HepG2 (cell line): Measurements from ENCODE around the gene KIF1C. TPM values are rescaled to one million over a fixed set of nuclear protein-coding genes. Genes with fewer than 3 reads are reported as not detected.
A peak's percentile ranks its signal among the peaks of the same experiment; 100 is the strongest.

Experiments
- CREM ChIP-seq, 2 experiments: sonication (generic) in 1 of 2; formaldehyde crosslinking in 1 of 2; IDR thresholded peaks; 2 replicates each; pipeline versions ENCODE4 v1.4.0 to v1.6.1; 2016 to 2020; ENCODE audit warnings: antibody characterized with exemption in 1 of 2, mild to moderate bottlenecking in 1 of 2, missing genetic modification reagents in 1 of 2
- GABPB1 ChIP-seq: IDR thresholded peaks from 2 replicates; pipeline ENCODE4 v1.6.1; 2016; ENCODE audit warnings: mild to moderate bottlenecking, missing genetic modification reagents, moderate library complexity, missing compliant biosample characterization
- KMT2A ChIP-seq: sonication (generic); formaldehyde crosslinking; IDR thresholded peaks from 2 replicates; pipeline ENCODE4 v1.4.0; 2020; ENCODE audit warnings: missing genetic modification reagents
- MEIS2 ChIP-seq: sonication (generic); formaldehyde crosslinking; IDR thresholded peaks from 2 replicates; pipeline ENCODE4 v1.9.0; 2021; ENCODE audit warnings: mild to moderate bottlenecking, missing genetic modification reagents
- RBFOX2 ChIP-seq: fragments of 200-400 bp; formaldehyde crosslinking; IDR thresholded peaks from 2 replicates; pipeline ENCODE4 v1.6.1; 2017; ENCODE audit warnings: low read depth, mild to moderate bottlenecking, low read length
- TBP ChIP-seq: sonication (generic); formaldehyde crosslinking; IDR thresholded peaks from 2 replicates; pipeline ENCODE4 v1.5.0; 2020; ENCODE audit warnings: missing genetic modification reagents
- YY1 ChIP-seq: IDR thresholded peaks from 2 replicates; pipeline ENCODE4 v1.6.1; 2011; ENCODE audit warnings: low read length, low read depth, moderate library complexity, mild to moderate bottlenecking; ENCODE audit not compliant: insufficient read depth, insufficient replicate concordance
- ZNF589 ChIP-seq: sonication (generic); formaldehyde crosslinking; conservative IDR thresholded peaks from 2 replicates; pipeline ENCODE4 v1.8.0; 2022; ENCODE audit warnings: mild to moderate bottlenecking, moderate library complexity, missing genetic modification reagents
- polyA plus RNA-seq, 8 experiments: library from polyadenylated mRNA; depleted of rRNA in 3 of 8; stranded (reverse) in 7 of 8; unstranded in 1 of 8; fragments of >200 nt; fragmentation: Illumina TruSeq in 4 of 8; extraction: Trizol in 4 of 8; gene quantifications; 2 replicates each; pipeline versions ENCODE4 v1.2.1 to v1.2.3, GENCODE V29; 2011 to 2016; ENCODE audit warnings: low read depth in 4 of 8, missing spikeins in 1 of 8, mixed read lengths in 1 of 8; ENCODE audit not compliant: insufficient read depth in 1 of 8
- total RNA-seq, 5 experiments: library from RNA; depleted of rRNA; stranded (reverse); fragments of >200 nt; fragmentation: Illumina TruSeq; extraction: Trizol; gene quantifications; 2 replicates each; pipeline ENCODE4 v1.2.3, GENCODE V29; 2016; ENCODE audit warnings: low read depth in 1 of 5
- TF ChIP-seq, protein P1 (sequence below): sonication (generic); formaldehyde crosslinking; IDR thresholded peaks from 2 replicates; pipeline ENCODE4 v1.5.1; 2020; ENCODE audit warnings: missing genetic modification reagents, mild to moderate bottlenecking, borderline replicate concordance
- TF ChIP-seq, protein P2 (sequence below): sonication (generic); formaldehyde crosslinking; IDR thresholded peaks from 2 replicates; pipeline ENCODE4 v1.5.0; 2020; ENCODE audit warnings: missing genetic modification reagents, mild to moderate bottlenecking, borderline replicate concordance

The KIF1C gene
- total and polyA plus RNA-seq, 2 of the 13 experiments (the other 11 are each of a cell fraction or from before 2014, with no cell fraction given) = 70.0 to 104 TPM

DNA sequence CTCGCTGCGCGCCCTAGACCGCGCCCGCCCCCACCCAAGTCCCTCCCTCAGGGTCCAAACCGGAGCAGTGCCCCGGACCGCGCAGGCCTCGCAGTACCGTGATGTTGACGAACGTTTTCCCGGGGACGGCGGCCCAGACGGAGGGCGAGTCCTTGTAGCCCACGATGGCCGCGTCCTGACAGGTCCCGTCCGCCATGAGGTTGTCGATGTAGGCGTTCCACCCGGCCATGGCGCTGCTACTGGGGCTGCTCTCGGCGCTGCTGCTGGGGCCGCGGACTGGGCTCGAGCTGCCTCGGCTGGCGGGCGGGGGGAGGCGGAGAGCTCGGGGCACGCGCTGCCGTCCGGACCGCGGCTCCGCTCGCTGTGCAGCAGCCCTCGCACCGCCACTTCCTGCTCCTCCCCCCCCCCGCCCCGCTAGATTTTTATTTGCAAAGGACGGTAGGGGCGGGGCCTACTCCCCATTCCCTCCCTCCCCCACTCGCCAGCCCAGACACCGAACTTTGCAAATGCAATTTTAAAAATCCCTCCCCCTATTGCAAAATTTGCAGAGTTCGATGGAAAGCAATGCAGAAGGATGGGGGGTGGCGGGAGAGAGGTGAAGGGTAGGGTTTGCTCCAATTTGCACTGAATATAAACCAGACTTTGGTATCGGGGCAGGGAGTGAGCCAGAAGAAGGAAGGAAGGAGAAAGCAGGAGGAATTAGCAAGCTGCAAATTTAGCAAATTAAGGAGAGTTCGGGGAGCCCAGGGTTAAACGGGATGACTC is 49.4 kb upstream of the KIF1C start, which contains the start of gene PFN1 (continued):
- TF ChIP-seq KMT2A (CRISPR knock-in tag) (peak; percentile 43; the same call in 1 of the 2 replicates), MEIS2 (peak; percentile 91), CREM (IDR thresholded peaks at IDR 0.05) (no peak), CREM (CRISPR knock-in tag; IDR thresholded peaks at IDR 0.05) (no peak), GABPB1 (peak; percentile 53; the same call in 1 of the 2 replicates), TBP (CRISPR knock-in tag) (no peak), ZNF589 (peak; percentile 82; the same call in 1 of the 2 replicates), YY1 (peak; percentile 60), RBFOX2 (peak; percentile 87)
- TF ChIP-seq, protein P1, sequence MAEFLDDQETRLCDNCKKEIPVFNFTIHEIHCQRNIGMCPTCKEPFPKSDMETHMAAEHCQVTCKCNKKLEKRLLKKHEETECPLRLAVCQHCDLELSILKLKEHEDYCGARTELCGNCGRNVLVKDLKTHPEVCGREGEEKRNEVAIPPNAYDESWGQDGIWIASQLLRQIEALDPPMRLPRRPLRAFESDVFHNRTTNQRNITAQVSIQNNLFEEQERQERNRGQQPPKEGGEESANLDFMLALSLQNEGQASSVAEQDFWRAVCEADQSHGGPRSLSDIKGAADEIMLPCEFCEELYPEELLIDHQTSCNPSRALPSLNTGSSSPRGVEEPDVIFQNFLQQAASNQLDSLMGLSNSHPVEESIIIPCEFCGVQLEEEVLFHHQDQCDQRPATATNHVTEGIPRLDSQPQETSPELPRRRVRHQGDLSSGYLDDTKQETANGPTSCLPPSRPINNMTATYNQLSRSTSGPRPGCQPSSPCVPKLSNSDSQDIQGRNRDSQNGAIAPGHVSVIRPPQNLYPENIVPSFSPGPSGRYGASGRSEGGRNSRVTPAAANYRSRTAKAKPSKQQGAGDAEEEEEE (CRISPR knock-in tag) = no peak
- TF ChIP-seq, protein P2, sequence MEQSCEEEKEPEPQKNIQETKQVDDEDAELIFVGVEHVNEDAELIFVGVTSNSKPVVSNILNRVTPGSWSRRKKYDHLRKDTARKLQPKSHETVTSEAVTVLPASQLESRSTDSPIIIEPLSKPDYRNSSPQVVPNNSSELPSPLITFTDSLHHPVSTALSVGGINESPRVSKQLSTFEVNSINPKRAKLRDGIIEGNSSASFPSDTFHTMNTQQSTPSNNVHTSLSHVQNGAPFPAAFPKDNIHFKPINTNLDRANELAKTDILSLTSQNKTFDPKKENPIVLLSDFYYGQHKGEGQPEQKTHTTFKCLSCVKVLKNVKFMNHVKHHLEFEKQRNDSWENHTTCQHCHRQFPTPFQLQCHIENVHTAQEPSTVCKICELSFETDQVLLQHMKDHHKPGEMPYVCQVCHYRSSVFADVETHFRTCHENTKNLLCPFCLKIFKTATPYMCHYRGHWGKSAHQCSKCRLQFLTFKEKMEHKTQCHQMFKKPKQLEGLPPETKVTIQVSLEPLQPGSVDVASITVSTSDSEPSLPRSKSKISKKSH (CRISPR knock-in tag) = peak; percentile 33; the same call in 1 of the 2 replicates
